Retinal pigment epithelial cell (primary cell): ENCODE data around the gene CHST1.

Experiments
- DNase-seq: peaks from one replicate; pipeline ENCODE4 v3.0.0-alpha.2; 2010; ENCODE audit warnings: low read depth
- H3K4me3 ChIP-seq: 2 replicates; pipeline ENCODE4 v1.5.1; 2011; ENCODE audit warnings: mild to moderate bottlenecking, low read length, control low read depth, moderate library complexity
- CTCF ChIP-seq: conservative IDR thresholded peaks from 2 replicates; pipeline ENCODE4 v1.5.1; 2011; ENCODE audit warnings: low read depth, low read length, control low read depth, inconsistent platforms

The CHST1 gene

GRCh38 chr11:45614196-45614828, 51.1 kb downstream of the CHST1 start:
- no peak for DNase-seq
- TF ChIP-seq CTCF = no peak
- no peak overlapping the region for H3K4me3 ChIP-seq

- no peak for DNase-seq
- H3K4me3 ChIP-seq = no peak overlapping the region
- TF ChIP-seq CTCF = no peak
Observed at GRCh38 chr11:45610627-45611026, 54.8 kb downstream of the CHST1 start.

DNA sequence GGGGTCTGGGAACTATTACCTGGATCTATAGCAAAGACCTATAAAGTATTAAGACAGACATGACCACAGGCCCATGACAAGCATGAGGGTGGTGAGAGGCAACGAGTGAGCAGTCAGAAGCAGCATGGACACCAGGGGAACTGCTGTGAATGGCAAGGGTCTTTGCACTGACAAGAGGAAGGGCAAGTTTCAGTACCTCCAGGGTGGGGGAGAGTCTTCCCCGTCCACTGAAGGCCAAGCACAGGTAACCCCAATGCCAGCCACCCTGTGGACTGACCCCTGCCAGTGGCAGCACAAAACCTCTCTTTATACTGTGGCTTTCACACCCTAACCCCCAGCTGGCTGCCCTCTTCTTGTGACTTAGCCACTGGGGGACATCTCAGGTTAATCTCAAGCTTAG, 55.5 kb downstream of the CHST1 start:
- H3K4me3 ChIP-seq = no peak overlapping the region
- no peak for DNase-seq
- TF ChIP-seq CTCF = no peak

DNA sequence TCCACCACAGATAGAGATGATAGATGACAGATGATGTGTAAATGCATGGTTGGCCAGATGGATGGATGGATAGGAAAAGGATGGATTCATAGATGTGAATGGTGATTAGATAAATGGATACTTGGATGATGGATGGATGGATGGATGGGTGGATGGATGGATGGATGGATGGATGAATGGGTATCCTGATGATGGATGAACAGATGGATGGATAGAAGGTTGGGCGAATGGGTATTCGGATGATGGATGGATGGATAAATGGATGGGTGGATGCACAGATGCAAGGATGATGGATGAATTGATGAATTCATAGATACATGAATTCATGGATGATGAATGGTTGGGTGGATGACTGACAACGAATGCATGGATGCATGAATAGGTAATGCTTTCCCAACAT, 56.1 kb downstream of the CHST1 start:
- no peak for DNase-seq
- H3K4me3 ChIP-seq = no peak overlapping the region
- no peak for TF ChIP-seq CTCF

DNA sequence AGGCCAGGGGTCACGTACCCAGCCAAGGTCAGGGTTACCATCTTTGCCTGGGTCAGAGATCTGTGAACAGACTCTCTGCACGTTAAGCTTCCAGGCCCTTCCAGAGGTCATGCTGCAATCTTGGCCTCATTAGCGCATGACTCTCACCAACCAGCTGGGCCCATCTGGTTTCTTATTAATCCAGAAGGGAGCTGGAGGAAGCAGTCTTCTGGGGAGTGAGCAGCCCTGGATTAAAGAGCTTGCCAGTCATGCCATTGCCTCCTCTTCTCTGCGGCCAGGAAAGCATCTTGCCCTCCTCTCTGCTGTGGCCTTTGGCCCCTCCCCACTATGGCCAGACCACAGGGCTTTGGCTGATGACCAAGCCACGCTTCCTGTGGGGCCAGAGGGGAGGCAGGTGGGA, 57.4 kb downstream of the CHST1 start:
- no peak for DNase-seq
- TF ChIP-seq CTCF = no peak
- H3K4me3 ChIP-seq = no peak overlapping the region

DNA sequence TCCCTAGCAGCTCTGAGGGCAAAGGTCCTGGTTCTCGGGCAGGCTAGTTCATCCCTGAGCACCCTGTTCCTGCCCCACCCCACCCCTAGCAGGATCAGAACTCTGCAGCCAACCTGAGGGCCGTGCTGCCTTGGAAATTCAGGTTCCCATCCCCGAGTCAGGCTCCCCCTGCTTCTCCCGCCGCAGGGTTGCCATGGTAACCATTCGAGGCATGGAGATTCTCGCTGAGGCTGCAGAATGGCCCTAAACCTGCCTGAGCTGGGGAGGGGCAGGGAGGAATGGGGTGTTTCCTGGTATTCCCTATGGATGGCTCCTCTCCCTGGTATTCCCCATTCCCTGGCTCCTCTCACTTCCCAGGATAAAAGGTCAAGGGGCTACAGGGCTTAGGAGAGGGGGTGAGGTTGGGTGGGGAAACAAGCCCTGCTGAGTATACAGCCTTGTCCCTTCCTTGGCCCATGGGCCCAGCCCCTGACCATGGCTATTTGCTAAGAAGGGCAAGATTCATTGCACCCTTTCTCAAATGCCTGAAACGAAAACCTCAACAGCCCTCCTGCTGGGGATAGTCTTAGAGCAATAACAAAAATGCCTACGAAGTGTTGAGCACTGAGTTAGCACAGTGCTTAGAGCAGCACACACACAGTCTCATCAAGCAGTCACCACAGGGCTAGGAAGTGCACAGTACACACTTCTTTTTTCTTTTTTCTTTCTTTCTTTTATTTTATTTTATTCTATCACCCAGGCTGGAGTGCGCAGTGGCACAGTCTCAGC, 58.7 kb downstream of the CHST1 start:
- no peak for DNase-seq
- no peak overlapping the region for H3K4me3 ChIP-seq
- no peak for TF ChIP-seq CTCF

DNA sequence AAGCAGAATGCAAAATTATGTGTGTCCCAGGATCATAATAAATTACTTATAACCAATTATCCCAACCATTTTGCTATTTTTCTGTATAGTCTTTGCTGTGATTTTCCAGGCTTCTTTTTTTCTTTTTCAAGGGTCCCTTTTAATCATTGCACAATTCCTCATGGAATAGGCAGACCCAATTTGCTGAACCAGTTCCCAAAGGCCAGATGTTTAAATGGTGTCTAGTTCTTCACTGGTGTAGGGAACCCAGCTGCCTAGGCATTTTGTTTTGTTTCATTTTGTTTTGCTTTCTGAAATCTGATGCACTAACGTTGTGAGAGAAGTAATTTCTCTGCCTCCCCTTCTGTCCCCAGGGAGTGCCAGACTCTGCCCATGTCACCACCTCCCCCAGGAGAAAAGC, 60.4 kb downstream of the CHST1 start:
- DNase-seq = no peak

More for the DNA sequence above, 60.4 kb downstream of the CHST1 start:
- H3K4me3 ChIP-seq = no peak overlapping the region
- TF ChIP-seq CTCF = no peak
